HepG2 (cell line): ENCODE results near the gene ANKS1A. TPM values are rescaled to one million over a fixed set of nuclear protein-coding genes. Genes with fewer than 3 reads are reported as not detected.

Experiments used
- BCLAF1 ChIP-seq: fragments of 450-650 bp; IDR thresholded peaks from 2 replicates; pipeline ENCODE4 v1.6.1; 2017; ENCODE audit warnings: mild to moderate bottlenecking
- HNF1A ChIP-seq, 2 experiments: sonication (generic) in 1 of 2; formaldehyde crosslinking in 1 of 2; IDR thresholded peaks; 2 replicates each; pipeline versions ENCODE4 v1.4.0 to v1.6.1; 2016 to 2020; ENCODE audit warnings: borderline replicate concordance in 1 of 2, low read depth in 1 of 2, mild to moderate bottlenecking in 1 of 2, missing genetic modification reagents in 1 of 2
- ZNF234 ChIP-seq: sonication (generic); formaldehyde crosslinking; conservative IDR thresholded peaks from 2 replicates; pipeline ENCODE4 v1.5.1; 2020; ENCODE audit warnings: mild to moderate bottlenecking, missing genetic modification reagents
- ZNF362 ChIP-seq: sonication (generic); formaldehyde crosslinking; IDR thresholded peaks from 2 replicates; pipeline ENCODE4 v1.4.0; 2020; ENCODE audit warnings: missing genetic modification reagents, mild to moderate bottlenecking, borderline replicate concordance
- ZNF562 ChIP-seq: sonication (generic); formaldehyde crosslinking; IDR thresholded peaks from 2 replicates; pipeline ENCODE4 v1.8.0; 2022; ENCODE audit warnings: missing genetic modification reagents, borderline replicate concordance
- polyA plus RNA-seq, 8 experiments: library from polyadenylated mRNA; depleted of rRNA in 3 of 8; stranded (reverse) in 7 of 8; unstranded in 1 of 8; fragments of >200 nt; fragmentation: Illumina TruSeq in 4 of 8; extraction: Trizol in 4 of 8; gene quantifications; 2 replicates each; pipeline versions ENCODE4 v1.2.1 to v1.2.3, GENCODE V29; 2011 to 2016; ENCODE audit warnings: low read depth in 4 of 8, missing spikeins in 1 of 8, mixed read lengths in 1 of 8; ENCODE audit not compliant: insufficient read depth in 1 of 8
- total RNA-seq, 5 experiments: library from RNA; depleted of rRNA; stranded (reverse); fragments of >200 nt; fragmentation: Illumina TruSeq; extraction: Trizol; gene quantifications; 2 replicates each; pipeline ENCODE4 v1.2.3, GENCODE V29; 2016; ENCODE audit warnings: low read depth in 1 of 5

Gene ANKS1A
- total and polyA plus RNA-seq, 2 of the 13 experiments (the other 11 are each of a cell fraction or from before 2014, with no cell fraction given), result 7.2 to 15.1 TPM

GRCh38 chr6:35078226-35078850, 189.3 kb downstream of the ANKS1A start (continued):
- TF ChIP-seq BCLAF1 (no peak), ZNF362 (CRISPR knock-in tag) (no peak), ZNF234 (CRISPR knock-in tag) (no peak), HNF1A (IDR thresholded peaks at IDR 0.05; ENCODE audit: low read depth) (no peak), HNF1A (CRISPR knock-in tag; IDR thresholded peaks at IDR 0.05; ENCODE audit: borderline replicate concordance) (no peak), ZNF562 (CRISPR knock-in tag) (no peak)
- TF ChIP-seq, all 625 proteins: peak for 0
